Activated CD4-positive, alpha-beta T cell treated with anti-CD3 and anti-CD28 coated beads for 48 hours (primary cell): ENCODE measurements around the gene TMEM108.

Experiments
- DNase-seq: peaks from one replicate; pipeline ENCODE4 v3.0.0-alpha.2; 2020

Gene TMEM108

DNA sequence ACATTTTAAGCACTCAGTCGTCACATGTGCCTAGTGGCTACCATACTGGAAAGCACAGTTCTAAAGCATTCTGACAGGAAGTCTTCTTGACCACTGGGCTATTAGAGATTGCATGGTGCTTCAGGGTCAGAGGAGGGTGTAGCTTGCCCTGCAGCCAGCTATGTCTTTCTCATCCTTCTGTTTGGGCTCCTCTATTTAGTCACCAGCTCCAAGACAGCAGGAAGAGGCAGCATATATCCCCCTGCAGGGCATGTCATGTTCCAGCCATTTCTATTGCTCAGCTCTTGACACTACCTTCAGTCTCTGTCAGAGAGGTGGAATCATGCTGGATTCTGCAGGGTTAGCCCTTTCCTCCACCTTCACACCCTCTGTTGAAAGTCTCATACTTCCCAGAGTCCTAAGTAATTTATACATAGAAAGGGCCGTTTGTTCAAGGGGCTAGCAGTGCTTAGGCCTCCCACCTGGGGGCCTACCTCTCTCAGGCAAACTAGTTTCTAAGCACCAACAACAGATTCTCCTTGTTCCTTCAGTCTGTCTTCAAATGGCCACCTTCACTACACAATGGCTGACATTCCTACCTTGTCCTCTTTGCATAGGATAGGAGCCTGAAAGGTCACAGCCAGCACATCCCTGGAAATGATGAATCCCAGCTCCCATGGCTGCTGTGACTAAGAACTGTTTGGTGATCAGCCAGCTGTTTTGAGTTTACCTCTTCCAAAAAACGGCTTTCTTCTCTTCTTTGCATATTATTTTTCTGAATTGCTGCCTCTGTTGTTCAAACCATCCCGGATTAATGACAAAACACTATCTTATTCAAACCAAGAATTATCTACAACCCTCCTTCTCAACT lies 246.0 kb downstream of the TMEM108 start:
- no peak for DNase-seq

- DNase-seq = no peak
Observed at GRCh38 chr3:133289322-133289721, 251.1 kb downstream of the TMEM108 start.

DNA sequence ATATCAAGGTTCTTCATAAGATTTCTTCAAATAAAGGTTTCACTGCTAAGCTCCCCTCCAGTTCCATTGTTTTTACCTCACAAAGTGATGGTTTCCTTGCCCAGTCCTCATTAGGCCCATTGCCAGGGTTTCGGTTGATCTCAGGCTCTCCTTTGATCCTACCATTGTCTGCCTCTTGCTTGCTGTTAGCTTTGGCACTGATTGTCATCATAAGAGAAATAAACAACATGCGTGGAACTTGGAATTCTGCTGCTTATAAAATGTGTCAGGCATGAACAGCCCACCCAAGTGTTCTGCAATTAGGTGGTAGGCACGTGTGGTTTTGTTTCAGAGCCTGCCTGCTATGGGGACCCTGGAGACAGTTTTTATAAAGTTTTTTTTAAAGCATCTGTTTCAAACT lies 254.1 kb downstream of the TMEM108 start:
- DNase-seq = no peak

DNA sequence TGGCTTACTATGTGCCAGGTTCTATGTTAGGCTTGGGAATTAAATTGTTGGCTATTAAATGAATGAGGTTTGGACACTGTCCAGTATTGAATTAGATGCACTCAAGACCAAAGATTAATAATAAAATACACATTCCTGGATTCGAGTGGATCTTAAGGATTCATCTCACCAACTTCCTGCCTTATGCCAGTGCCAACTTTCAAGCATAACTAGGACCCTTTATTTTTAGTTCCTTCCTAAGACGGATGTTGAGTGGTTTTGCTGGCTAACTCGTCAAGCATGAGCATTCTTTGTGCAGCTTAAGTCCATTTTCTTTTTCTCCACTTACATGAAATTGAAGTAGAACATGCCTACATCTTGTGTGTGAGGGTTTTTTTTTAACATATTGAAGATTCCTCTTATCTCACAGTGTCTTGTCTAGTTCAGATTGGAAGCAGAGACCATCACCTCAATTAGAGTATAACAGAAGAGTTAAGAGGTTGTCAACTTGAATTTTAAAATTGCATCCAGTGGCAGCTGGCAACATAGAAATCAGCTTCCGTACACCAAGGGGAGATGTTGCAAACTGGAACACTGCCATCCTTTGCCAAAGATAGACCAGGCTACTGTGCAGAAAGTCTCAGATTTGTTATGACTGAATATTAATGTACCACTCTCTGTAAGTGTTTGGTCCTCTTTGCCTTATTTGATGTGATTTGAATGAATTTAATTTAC lies 255.4 kb downstream of the TMEM108 start:
- no peak for DNase-seq

GRCh38 chr3:133294253-133294652 lies 256.1 kb downstream of the TMEM108 start:
- no peak for DNase-seq

DNA sequence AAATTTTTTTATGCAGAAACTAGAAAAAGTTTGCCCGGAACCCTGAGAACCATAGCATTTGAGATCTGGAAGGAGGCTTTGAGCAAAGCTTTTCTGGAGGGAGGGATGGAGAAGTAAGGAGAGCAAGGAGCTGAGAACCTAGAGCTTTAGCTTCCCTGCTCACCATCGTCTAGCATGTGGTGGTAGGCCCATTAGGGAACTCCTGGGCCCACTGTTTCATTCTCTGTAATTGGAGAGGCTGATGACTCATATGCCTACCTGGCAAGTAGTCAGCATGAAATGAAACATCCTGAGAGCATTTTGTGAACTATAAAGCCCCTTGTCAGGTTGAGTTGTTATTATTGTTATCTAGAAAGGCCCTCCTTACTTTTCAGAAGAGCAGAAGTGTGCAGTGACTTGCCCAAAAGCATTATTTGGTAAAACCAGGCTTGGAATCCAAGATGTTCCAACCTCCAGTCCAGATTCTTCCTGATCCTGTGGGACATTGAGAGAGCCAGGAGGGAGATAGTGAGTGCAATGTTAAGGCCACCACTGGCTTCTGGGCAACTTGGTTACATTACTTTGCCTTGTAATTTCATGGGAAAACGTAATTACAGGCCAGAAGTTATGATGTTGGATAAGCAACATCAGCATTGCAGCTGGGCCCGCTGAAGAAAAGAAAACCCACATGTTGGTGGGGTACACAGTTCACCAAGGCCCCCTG lies 257.2 kb downstream of the TMEM108 start:
- DNase-seq = peak; percentile 8

DNA sequence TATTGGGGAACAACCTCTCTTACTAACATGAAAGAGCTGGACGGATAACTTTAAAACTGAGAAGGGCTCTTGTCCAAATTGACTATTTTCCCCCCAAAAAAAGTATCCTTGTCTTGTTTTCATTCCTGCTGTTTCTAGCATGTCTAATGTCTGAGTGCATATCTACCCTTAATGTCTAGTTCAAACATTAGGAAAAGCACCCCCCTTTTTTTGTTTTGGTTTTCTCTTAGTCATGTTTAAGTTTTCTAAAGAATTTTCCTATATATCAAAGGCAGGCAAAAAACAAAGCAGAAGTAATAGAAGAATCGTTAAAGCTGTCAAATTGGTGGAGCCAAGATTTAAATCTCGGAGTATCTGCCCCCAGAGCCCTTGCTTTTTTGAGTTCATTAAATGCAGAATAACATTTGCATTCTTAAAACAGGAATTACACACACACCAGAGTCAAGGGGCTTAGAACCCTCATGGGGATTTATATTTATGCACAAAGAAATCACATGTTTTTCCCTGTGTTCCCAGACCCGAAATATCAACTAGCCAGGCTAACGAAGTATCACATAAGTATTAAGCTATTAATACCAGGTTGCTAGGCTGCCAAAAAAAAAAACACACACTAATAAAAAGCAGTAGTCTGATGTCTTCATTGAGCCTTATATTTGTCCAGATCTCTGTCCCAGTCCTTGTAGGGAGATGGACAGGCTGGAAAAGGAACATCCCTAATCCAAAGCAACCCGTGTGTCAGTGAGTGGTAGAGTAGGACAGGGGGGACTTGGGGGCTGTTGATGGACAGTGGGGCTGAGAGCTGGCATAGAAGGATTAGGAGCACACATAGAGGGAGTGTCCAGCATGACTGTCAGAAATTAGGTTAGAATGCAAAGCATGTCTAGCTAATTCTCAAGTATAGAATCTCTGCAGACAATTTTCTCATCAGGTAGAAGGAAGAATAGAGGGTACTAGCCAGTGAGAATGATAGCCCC lies 258.0 kb downstream of the TMEM108 start:
- DNase-seq = no peak

- DNase-seq = no peak
Observed at GRCh38 chr3:133296981-133297380, 258.8 kb downstream of the TMEM108 start.

DNA sequence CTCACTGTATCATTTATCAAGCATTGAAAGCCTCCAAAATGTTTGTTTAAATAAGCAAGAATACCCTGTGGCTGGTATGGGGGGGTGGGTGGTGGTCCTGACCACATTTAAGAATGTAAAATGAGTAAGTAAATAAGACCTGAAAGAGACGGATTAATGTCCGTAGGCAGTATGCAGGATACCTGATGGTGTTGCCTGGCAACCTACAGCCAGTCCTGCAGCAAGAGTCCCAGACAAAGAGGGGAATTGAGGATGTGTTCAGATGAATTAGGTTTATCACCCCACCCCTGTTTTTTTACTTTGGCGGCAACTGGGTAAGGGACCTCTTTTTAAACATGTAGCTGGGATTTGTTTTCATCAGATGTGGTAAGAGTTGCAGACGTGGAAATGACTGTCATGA lies 261.9 kb downstream of the TMEM108 start:
- DNase-seq = no peak

DNA sequence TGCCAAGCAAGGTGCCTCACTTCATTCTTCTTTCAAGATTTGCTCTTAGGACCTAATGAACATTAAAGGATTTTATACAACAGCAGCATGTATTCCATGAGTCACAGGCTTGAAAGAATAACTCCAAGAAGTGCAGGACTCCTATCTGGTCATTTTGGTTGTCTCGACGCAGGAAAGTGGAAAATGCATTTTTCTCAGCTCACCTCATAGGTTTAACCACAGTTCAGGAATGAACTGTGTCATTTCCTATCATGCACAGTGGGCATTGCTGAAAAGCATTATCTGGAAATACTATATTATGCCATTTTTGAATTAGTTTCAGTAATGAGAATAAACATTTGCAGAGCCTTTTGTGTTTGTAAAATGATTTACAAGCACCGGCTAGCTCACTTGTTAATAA lies 263.0 kb downstream of the TMEM108 start:
- DNase-seq = no peak

DNA sequence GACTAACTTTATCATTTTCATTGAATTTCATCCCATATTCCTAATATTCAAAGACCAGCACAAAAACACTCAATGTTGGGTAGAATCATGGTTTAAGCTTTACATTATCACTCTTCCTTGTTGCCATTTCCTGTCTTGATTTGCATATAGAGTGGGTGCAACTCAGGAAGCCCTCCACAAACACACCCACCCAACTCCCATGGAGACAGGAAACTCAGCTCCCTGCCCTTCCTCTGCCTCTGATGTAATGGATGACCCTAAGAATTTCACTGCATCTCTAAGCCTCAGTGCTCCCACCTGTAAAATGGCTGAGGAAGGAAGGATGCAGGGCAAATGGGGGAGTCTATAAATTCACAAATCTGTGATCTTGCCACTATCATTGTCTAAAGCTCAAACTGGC lies 263.5 kb downstream of the TMEM108 start:
- DNase-seq = no peak

- DNase-seq = no peak
Observed at GRCh38 chr3:133303430-133303829, 265.2 kb downstream of the TMEM108 start.

DNA sequence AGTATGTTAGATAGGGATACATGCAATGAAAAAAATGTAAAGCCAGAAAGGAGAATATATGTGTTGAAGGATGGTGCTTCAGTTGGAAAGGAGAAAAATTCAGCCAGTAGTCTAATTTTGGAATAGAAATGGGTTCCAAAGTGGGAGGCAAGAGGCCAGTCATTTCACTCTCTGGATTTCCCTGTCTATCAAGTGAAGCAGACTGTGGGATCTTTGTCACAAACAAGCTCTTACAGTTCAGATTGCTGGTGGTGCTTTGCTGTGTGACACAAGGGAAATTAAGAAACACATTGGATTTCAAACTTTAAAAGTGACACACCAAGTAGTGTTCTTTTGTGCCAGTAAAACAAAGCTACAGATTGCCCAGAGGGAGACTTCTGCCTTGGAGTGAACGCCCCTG lies 279.7 kb downstream of the TMEM108 start:
- DNase-seq = no peak

GRCh38 chr3:133328373-133328772 lies 290.2 kb downstream of the TMEM108 start:
- DNase-seq = no peak

DNA sequence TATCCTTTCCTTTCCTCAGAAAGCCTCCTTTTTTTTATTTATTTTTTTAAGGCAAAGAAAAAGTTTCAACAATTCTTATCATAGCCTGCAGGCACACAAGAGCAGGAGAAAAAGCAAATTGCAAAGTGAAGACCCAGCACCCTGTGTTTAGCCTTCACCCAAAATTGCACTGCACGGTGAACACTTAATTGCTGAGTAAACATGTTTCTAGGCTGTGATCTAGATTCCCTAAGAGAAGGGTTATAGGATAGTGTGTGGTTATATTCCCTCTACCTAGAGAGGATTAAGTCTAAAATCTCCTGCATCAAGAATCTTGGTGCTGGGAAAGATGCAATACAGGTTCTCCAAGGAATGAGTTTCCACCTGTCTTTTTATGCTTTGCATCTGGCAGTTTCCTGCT lies 291.4 kb downstream of the TMEM108 start:
- no peak for DNase-seq

DNA sequence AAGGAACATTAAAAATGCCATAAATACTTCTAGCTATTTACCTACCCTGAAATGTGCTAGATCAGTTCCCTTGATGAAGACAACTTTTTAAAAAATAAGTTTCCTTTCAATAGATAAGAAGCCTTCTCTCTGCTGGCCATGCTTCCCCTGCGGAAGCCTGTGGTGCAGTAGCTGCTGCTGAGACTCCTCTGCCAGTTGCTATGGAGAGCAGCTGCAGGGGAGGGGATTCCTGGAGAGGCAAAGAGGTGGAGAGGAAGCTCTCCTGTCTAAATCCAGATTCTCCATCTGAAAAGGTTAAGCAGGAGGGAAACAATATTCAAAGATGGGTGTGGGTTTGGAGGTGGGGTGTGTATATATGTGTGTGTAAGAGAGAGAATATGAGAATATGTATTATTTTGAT lies 291.9 kb downstream of the TMEM108 start:
- DNase-seq = no peak

- DNase-seq = no peak
Observed at GRCh38 chr3:133330522-133330921, 292.3 kb downstream of the TMEM108 start.

DNA sequence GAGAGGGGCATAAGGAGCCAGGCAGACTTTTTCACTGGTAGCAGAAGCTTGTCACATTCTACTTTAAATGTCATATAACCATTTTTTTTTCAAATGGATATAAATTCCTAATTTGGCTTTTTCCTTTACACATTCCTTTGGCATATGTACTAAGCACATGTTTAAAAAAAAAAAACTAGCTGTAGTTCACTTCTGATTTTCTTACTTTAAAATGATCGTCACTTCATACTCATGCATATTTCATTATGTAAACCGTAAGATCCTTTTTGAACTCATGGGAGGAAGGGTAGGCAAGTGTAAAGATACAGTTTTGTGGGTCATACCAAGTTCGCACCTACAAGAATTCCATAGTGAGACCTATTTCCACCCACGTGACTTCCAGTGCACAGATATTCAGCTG lies 316.5 kb downstream of the TMEM108 start:
- no peak for DNase-seq

DNA sequence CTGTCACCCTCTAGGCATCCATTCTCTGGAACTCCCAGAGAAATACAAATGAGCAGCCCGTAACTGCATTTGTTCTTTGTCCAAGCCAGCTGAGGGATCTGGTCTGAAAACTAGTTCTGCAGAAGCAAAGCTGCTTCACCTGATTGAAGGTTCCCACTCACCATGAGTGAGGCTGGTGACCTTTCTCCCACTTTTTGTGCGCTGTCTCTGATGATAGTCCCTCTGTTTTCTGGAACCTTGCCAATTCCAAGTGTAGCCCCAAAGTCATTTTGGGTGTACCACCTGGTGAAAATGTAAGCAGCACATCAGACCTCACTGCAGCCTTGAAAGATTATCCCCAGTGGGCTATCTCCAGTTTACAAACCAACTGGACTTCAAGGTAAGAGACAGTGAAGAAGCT lies 322.3 kb downstream of the TMEM108 start:
- DNase-seq = no peak

- DNase-seq = no peak
Observed at GRCh38 chr3:133361011-133361410, 322.8 kb downstream of the TMEM108 start.

DNA sequence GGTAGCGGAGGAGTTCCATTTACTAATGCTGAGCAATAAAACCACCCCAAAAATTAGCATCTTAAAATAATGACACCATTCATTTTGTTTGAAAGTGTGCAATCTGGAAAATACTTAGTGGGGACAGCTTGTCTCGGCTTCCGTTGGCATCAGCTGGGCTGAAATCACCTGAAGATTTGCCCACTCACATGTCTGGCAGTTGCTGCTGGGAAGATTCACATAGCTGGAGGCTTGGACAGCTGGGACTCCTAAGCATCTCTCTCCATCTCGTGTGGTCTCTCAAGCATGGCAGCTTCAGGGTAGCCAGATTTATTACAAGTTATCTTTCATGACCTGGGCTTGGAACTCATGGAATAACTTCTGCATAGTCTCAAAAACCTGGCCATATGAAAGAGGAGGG lies 323.2 kb downstream of the TMEM108 start:
- no peak for DNase-seq

- DNase-seq = no peak
Observed at GRCh38 chr3:133362539-133362938, 324.3 kb downstream of the TMEM108 start.

- no peak for DNase-seq
Observed at GRCh38 chr3:133364704-133365103, 326.5 kb downstream of the TMEM108 start.
